ENCODE results near the gene TXNDC5.

DNA sequence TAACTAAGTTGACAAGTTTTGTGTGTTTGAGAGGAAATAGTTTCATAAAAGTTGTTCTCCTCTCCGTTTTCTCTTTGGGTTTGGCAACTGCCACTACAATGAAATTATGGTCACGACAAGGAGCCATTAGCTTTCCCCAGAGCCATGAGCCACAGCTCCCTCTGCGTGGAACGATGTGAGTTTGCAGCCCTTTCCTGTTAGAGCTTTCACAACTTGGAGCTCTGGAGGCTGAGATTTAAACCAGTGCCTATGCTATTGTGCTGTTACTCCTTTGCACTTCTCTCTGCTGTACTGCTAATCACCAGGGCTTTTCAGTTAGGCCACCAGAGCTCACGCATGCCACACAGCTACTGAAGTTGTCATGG is 29.3 kb upstream of the TXNDC5 start:
- TF ChIP-seq, protein P1, sequence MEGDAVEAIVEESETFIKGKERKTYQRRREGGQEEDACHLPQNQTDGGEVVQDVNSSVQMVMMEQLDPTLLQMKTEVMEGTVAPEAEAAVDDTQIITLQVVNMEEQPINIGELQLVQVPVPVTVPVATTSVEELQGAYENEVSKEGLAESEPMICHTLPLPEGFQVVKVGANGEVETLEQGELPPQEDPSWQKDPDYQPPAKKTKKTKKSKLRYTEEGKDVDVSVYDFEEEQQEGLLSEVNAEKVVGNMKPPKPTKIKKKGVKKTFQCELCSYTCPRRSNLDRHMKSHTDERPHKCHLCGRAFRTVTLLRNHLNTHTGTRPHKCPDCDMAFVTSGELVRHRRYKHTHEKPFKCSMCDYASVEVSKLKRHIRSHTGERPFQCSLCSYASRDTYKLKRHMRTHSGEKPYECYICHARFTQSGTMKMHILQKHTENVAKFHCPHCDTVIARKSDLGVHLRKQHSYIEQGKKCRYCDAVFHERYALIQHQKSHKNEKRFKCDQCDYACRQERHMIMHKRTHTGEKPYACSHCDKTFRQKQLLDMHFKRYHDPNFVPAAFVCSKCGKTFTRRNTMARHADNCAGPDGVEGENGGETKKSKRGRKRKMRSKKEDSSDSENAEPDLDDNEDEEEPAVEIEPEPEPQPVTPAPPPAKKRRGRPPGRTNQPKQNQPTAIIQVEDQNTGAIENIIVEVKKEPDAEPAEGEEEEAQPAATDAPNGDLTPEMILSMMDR (IDR thresholded peaks at IDR 0.05; ENCODE audit: low read length): no peak
- TF ChIP-seq EZH2 (optimal IDR thresholded peaks at IDR 0.05; ENCODE audit: low read depth, low read length): no peak

All from MM.1S (cell line).